GM19438 (cell line): Measurements from ENCODE around the gene PARP4.
"Not testable (repeated sequence)": the region's sequence is repeated elsewhere in the genome, so short reads cannot be mapped to it uniquely, and the experiment has no call there.

ENCODE experiments used
- ATAC-seq: cut with Tn5 transposase; IDR thresholded peaks from one replicate; pipeline ENCODE4 v1.9.1; 2021; ENCODE audit warnings: low read depth; ENCODE audit not compliant: unreplicated experiment

Gene PARP4

DNA sequence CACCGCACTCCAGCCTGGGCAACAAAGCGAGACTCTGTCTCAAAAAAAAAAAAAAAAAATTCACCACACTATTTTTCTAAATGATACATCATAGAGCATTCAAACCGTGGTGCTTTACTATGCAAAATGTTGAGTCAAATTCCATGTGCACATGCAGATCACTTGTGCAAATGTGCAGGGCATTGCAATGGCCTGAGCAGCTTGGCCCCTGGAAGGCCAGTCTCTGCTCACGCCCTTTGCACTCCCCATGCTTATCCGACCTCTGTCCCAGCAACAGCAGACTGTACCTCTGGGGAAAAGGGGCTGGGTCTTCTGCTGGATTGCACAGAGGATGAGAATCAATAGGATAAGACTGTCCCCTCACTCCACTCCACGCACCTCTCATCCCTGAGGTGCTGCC lies 58.5 kb downstream of the PARP4 start:
- no peak for ATAC-seq

GRCh38 chr13:24452044-24452443 lies 60.5 kb downstream of the PARP4 start:
- no peak for ATAC-seq

DNA sequence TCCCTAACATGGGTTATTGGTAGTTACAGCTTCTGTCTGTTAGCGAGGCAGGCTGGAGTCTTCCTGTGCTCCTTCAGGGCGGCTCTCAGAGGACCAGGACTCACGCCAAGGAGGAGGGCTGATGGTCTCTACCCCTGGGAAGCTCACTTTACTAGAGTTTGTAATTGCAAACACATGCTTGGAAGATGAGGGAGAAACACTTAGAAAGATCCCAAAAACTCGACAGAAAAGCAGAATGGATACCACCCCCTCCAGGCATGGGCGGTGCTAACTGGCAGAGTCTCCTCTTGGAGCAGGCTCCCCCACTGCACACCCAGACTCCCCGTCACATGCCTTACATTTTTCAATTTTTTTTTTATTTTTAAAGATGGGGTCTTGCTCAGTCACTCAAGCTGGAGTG lies 62.0 kb downstream of the PARP4 start:
- no peak for ATAC-seq

DNA sequence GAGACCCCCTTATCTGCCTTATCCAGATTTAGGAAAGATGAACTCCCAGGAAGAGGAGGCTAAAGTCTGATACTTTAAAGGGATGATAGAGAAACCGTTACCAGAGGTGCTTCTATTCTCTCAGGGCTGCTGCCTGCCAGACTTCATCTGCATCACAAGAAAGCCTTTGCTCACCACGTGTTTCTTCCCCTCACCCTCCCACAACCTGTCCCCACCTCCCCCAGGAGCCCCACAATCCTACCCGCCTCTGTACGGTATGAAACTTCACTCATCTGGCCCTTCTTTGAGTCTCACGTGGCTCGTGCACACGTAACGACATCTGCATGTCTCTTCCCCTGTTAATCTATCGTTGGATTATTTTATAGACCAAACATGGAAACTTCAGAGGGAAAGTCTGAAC lies 67.7 kb downstream of the PARP4 start:
- ATAC-seq, result not testable (repeated sequence)

GRCh38 chr13:24443366-24443765 lies 69.2 kb downstream of the PARP4 start:
- ATAC-seq, result no peak

GRCh38 chr13:24426045-24426444 lies 86.5 kb downstream of the PARP4 start:
- not testable (repeated sequence) for ATAC-seq

DNA sequence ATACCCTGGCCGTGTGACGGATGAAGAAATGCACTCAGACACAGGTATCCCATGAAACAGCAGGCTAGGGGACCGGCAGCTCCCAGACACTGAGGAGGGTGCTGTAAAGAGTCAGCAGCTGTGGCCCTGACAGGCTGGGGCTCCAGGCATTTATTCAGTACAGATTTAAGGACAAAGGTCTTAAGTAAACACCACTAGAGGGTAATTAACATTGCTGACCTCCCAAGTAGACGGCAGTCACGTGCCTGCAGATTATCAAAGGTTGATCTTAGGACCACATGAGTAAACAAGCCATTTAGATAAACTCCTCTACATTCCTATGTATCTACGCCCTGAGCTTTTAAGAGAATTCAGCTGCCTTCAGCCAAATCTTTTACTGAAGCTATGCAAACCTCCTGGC lies 92.9 kb downstream of the PARP4 start:
- ATAC-seq, result not testable (repeated sequence)

- no peak for ATAC-seq
Measured at GRCh38 chr13:24407844-24408243, 104.7 kb downstream of the PARP4 start.

DNA sequence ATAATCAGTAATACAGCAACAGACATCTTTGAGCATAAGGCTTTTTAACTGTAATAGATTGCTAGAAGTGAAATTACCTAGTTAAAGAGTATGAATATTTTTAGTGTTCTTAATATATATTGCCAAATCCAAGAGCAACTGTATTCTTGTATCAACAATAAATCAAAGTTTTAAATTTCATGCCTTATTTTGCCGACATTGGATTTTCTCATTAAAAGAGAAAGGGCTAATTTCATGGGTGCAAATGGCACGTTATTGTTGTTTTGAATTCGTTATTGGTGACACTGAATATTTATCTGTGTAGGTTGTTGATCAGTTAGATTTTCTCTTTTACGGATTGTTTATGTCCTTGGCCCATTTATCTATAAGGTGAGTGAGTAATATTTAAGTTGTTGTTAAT lies 106.1 kb downstream of the PARP4 start:
- no peak for ATAC-seq

DNA sequence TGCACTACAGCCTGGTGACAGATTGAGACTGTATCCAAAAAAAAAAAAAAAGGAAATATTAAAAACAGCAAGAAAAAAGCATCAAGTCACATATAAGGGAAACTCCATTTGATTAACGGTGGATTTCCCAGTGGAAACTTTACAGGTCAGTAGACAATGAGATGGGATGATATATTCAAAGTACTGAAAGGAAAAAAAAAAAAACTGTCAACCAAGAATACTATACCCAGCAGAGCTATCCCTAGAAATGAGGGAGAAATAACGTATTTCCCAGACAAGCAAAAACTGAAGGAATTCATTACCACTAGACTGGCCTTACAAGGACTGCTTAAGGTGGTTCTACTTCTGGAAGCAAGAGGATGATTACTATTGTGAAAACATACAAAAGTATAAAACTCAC lies 115.8 kb downstream of the PARP4 start:
- ATAC-seq, result no peak

GRCh38 chr13:24392972-24393371 lies 119.6 kb downstream of the PARP4 start:
- no peak for ATAC-seq

DNA sequence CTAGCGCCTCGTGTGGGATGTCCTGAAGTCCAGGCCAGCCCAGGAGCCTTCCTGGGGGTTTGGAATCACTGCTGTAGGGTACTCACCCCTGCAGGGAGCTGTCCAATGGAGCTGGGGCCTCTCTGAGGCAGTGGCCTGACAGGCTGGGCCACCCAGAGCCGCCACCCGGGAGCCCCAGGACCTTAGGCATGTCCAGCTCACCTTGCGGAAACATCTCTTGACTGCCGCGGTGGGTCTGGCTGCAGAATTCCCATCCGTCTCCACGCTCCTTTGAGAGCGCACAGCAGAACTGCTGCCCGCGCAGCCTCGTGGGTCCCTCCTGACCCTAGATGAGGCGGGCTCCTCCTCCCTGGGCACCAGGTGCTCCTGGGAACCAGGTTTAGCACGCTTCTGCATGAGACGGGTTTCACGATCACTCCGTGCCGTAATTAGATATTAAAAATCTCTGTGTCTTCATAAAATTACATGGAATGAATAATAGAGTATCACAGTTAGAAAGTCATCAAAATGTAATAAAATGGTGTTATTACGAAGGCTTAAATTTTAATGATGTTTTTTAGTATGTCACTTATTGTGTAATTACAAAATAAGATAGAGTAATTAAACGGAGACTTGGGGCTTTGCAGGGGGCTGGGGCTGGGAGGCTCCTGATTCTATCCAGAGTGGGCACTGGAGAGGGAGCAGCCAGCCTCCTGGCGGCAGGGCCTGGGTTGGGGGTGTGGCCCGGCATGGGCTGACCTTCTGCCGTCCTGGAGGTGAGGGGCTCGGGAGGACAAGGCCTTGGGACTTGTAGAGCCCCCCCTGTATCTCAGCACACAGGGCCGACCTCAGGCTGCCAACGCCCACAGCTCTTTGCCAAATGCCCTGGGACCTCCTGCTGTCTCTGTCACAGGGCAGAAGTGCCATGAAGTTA lies 120.6 kb downstream of the PARP4 start:
- ATAC-seq, result not testable (repeated sequence)

- not testable (repeated sequence) for ATAC-seq
Measured at GRCh38 chr13:24390795-24391194, 121.8 kb downstream of the PARP4 start.

DNA sequence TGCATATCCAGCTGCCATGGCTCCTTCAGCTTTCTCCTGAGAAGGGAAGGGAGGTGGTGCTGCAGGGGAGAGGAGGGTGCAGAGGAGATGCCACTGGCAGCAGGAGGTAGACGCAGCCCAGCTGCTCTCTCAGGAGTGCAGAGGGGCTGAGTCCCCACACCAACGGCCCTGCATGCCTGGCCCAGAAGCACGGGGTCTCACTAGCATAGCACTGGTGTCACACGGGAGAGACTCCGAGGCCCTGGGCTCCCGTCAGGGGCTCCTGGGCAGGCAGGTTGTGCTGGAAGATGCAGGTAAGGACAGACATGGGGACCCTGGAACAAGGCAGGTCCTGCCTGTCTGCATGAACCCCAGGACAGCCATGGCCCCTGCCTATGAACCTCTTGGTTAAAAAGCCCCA lies 123.1 kb downstream of the PARP4 start:
- no peak for ATAC-seq

- ATAC-seq, result not testable (repeated sequence)
Measured at GRCh38 chr13:24388743-24389142, 123.8 kb downstream of the PARP4 start.

GRCh38 chr13:24386816-24387708 lies 125.5 kb downstream of the PARP4 start:
- no peak for ATAC-seq

DNA sequence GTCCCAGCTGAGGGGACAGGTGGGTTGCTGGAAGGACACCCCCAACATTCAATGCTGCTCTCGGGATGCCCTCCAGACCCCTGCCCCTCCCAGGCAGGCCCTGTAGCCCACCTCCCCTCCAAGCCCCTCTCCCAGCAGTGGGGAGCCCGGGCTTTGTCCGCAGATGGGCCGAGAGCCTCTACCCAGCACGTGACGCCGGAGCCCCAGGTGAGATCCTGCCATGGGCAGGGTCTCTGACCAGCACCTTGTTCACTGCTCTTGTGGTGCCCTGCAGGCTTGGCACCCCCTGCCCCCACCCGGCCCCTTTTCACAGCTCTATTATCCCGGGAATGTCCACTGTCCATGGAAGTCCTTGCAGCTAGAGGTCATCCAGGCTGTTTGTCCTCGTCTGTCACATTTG lies 126.7 kb downstream of the PARP4 start:
- ATAC-seq, result no peak

- ATAC-seq, result not testable (repeated sequence)
Measured at GRCh38 chr13:24384946-24385345, 127.6 kb downstream of the PARP4 start.

- not testable (repeated sequence) for ATAC-seq
Measured at GRCh38 chr13:24384091-24384490, 128.5 kb downstream of the PARP4 start.

DNA sequence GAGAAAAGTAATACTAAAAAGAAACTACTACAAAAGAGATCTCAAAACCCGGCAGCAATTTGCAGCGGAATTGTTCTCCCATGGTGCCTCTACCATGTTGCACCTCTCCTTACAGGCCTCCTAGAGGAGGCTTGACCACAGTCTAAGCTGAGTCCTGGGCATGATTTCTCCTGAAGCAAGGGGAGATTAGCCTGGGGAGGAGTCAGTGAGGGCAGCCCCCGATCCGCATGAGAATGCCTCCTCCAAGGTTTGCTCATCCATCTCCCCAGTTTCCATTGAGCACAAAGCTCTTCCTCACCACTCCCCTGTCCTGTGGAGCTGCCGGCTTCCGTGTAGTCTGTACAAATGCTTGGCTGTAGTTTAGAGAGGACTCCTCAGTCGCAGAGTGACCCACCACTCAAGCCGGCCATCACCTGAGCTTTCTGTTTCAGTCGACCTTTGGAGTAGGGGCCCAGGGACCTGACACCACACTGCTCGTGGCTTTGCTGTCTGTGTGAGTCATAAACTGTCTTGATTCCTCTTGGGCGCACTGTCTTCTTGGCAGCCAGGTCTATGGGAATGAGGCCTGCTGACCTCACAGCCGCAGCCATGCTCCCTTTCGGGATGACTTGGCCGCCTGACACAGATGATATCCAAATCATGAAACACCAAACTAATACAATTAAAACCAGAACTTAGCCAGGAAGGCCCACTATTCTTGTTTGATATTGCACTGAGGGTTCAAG lies 130.9 kb downstream of the PARP4 start:
- ATAC-seq, result no peak

- not testable (repeated sequence) for ATAC-seq
Measured at GRCh38 chr13:24380881-24381280, 131.7 kb downstream of the PARP4 start.
